GM19395 (cell line): ENCODE results near the gene GUSB.
A peak's percentile ranks its signal among the peaks of the same experiment; 100 is the strongest.
"Not testable (repeated sequence)": the region's sequence is repeated elsewhere in the genome, so short reads cannot be mapped to it uniquely, and the experiment has no call there.

Experiments
- ATAC-seq: cut with Tn5 transposase; IDR thresholded peaks from one replicate; pipeline ENCODE4 v1.9.1; 2021; ENCODE audit warnings: mild to moderate bottlenecking, moderate library complexity; ENCODE audit not compliant: unreplicated experiment

Gene GUSB

GRCh38 chr7:65981965-65982792 is at the start of gene GUSB:
Gene GUSB (minus strand): TSS chr7:65982213. CDS start chr7:65982183, 30 bp downstream.
- peak; percentile 82 for ATAC-seq

- not testable (repeated sequence) for ATAC-seq
Observed at GRCh38 chr7:66028342-66028741, 46.3 kb upstream of the GUSB start.

- no peak for ATAC-seq
Observed at GRCh38 chr7:66016131-66016461, 34.1 kb upstream of the GUSB start.

- ATAC-seq, result no peak
Observed at GRCh38 chr7:66015440-66016130, 33.6 kb upstream of the GUSB start.

GRCh38 chr7:66013938-66014337 is 31.9 kb upstream of the GUSB start:
- no peak for ATAC-seq

GRCh38 chr7:66007232-66007631 is 25.2 kb upstream of the GUSB start:
- no peak for ATAC-seq

- not testable (repeated sequence) for ATAC-seq
Observed at GRCh38 chr7:66005115-66005671, 23.2 kb upstream of the GUSB start.

- not testable (repeated sequence) for ATAC-seq
Observed at GRCh38 chr7:66000823-66001417, 18.9 kb upstream of the GUSB start.

- not testable (repeated sequence) for ATAC-seq
Observed at GRCh38 chr7:65994984-65995383, 13.0 kb upstream of the GUSB start.

- no peak for ATAC-seq
Observed at GRCh38 chr7:65992526-65992925, 10.5 kb upstream of the GUSB start.

GRCh38 chr7:65991829-65992228 is 9.8 kb upstream of the GUSB start:
- not testable (repeated sequence) for ATAC-seq

- no peak for ATAC-seq
Observed at GRCh38 chr7:65989694-65990080, 7.7 kb upstream of the GUSB start.

GRCh38 chr7:65988503-65988902 is 6.5 kb upstream of the GUSB start:
- not testable (repeated sequence) for ATAC-seq

GRCh38 chr7:65988084-65988483 is 6.1 kb upstream of the GUSB start:
- no peak for ATAC-seq

- ATAC-seq, result no peak
Observed at GRCh38 chr7:65983965-65984658, 2.1 kb upstream of the GUSB start.

- peak; percentile 70 for ATAC-seq
Observed at GRCh38 chr7:65980478-65981250, 1.3 kb downstream of the GUSB start.

- no peak for ATAC-seq
Observed at GRCh38 chr7:65979583-65980477, 2.2 kb downstream of the GUSB start.

- ATAC-seq, result no peak
Observed at GRCh38 chr7:65978891-65979582, 3.0 kb downstream of the GUSB start.
